Fibroblast of lung (primary cell): ENCODE data around the gene LIAS. TPM values are rescaled to one million over a fixed set of nuclear protein-coding genes. Genes with fewer than 3 reads are reported as not detected.

ENCODE experiments used
- DNase-seq, 2 donors: peaks; one replicate each; pipeline versions ENCODE4 v3.0.0 to v3.0.0-alpha.2; 2010; ENCODE audit warnings: low read depth in 2 of 2
- H2AFZ ChIP-seq: 2 replicates; pipeline ENCODE4 v1.5.1; 2012; ENCODE audit warnings: low read length, control low read depth, inconsistent platforms
- H3K27ac ChIP-seq: 2 replicates; pipeline ENCODE4 v1.5.1; 2011; ENCODE audit warnings: low read length, control low read depth; ENCODE audit not compliant: insufficient read depth
- H3K27me3 ChIP-seq: 2 replicates; pipeline ENCODE4 v1.5.1; 2011; ENCODE audit warnings: mild to moderate bottlenecking, low read length; ENCODE audit not compliant: control insufficient read depth, insufficient read depth
- H3K36me3 ChIP-seq: 2 replicates; pipeline ENCODE4 v1.5.1; 2011; ENCODE audit warnings: low read length; ENCODE audit not compliant: control insufficient read depth, insufficient read depth
- H3K4me1 ChIP-seq: 2 replicates; pipeline ENCODE4 v1.5.1; 2011; ENCODE audit warnings: low read length; ENCODE audit not compliant: control insufficient read depth, insufficient read depth; ENCODE audit errors: extremely low read depth
- H3K4me2 ChIP-seq: 2 replicates; pipeline ENCODE4 v1.5.1; 2011; ENCODE audit warnings: low read length, control low read depth; ENCODE audit not compliant: insufficient read depth; ENCODE audit errors: extremely low read depth
- H3K4me3 ChIP-seq, 4 experiments: fragments of 200-600 bp in 1 of 4; sonication (generic) in 1 of 4; replicated peaks in 1 of 4; 2 replicates each; pipeline ENCODE4 v1.5.1; 2011 to 2016; ENCODE audit warnings: low read length in 4 of 4, low read depth in 3 of 4, mild to moderate bottlenecking in 3 of 4, control low read depth in 2 of 4, inconsistent platforms in 1 of 4, mixed read lengths in 1 of 4; ENCODE audit not compliant: insufficient read depth in 1 of 4; ENCODE audit errors: control extremely low read depth in 1 of 4
- H3K79me2 ChIP-seq: 2 replicates; pipeline ENCODE4 v1.5.1; 2012; ENCODE audit warnings: mild to moderate bottlenecking, low read length, inconsistent platforms; ENCODE audit not compliant: control insufficient read depth, insufficient read depth
- H3K9ac ChIP-seq: 2 replicates; pipeline ENCODE4 v1.5.1; 2011; ENCODE audit warnings: mild to moderate bottlenecking, low read length, control low read depth; ENCODE audit not compliant: insufficient read depth
- H3K9me3 ChIP-seq: 2 replicates; pipeline ENCODE4 v1.5.1; 2012; ENCODE audit warnings: low read depth, low read length; ENCODE audit not compliant: control insufficient read depth, insufficient read depth
- H4K20me1 ChIP-seq: 2 replicates; pipeline ENCODE4 v1.5.1; 2011; ENCODE audit warnings: low read length; ENCODE audit not compliant: control insufficient read depth, insufficient read depth; ENCODE audit errors: extremely low read depth
- EZH2 ChIP-seq: IDR thresholded peaks from 2 replicates; pipeline ENCODE4 v1.5.1; 2012; ENCODE audit warnings: low read length, control low read depth, mild to moderate bottlenecking; ENCODE audit errors: missing control alignments
- polyA plus RNA-seq, 2 donors: library from polyadenylated mRNA; depleted of rRNA in 1 of 2; stranded (reverse) in 1 of 2; unstranded in 1 of 2; fragments of >200 nt; gene quantifications; 2 replicates each; pipeline ENCODE4 v1.2.1, GENCODE V29; 2011 to 2012; ENCODE audit warnings: missing spikeins in 1 of 2
- total RNA-seq: library from RNA; depleted of rRNA; stranded (reverse); fragments of >200 nt; gene quantifications from 2 replicates; pipeline ENCODE4 v1.2.1, GENCODE V29; 2014
- TF ChIP-seq, protein P1 (sequence below), 2 donors: IDR thresholded peaks in 1 of 2; conservative IDR thresholded peaks in 1 of 2; 1 replicate in 1 of 2; 2 replicates in 1 of 2; pipeline ENCODE4 v1.5.1; 2011 to 2012; ENCODE audit warnings: low read length in 2 of 2, control low read depth in 1 of 2, inconsistent platforms in 1 of 2, low read depth in 1 of 2, mild to moderate bottlenecking in 1 of 2

The LIAS gene
- total and polyA plus RNA-seq, 2 donors (not counting 1 experiment from before 2014, with no cell fraction given): 7.1 to 8.6 TPM

DNA sequence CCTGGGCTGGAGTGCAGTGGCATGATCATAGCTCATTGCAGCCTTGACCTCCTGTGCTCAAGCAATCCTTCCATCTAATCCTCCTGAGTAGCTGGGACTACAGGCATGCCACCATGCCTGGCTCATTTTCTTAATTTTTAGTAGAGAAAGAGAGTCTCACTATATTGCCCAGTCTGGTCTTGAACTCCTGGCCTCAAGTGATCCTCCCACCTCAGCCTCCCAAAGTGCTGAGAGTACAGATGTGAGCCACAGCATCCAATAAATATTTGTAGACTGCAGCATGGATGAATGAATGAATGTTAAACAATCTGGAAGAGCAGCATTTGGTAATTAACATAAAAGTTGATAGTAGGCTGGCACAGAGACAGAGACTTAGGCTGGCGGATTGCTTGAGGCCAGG is 32.1 kb upstream of the LIAS start:
- TF ChIP-seq EZH2: no peak
- TF ChIP-seq, protein P1, sequence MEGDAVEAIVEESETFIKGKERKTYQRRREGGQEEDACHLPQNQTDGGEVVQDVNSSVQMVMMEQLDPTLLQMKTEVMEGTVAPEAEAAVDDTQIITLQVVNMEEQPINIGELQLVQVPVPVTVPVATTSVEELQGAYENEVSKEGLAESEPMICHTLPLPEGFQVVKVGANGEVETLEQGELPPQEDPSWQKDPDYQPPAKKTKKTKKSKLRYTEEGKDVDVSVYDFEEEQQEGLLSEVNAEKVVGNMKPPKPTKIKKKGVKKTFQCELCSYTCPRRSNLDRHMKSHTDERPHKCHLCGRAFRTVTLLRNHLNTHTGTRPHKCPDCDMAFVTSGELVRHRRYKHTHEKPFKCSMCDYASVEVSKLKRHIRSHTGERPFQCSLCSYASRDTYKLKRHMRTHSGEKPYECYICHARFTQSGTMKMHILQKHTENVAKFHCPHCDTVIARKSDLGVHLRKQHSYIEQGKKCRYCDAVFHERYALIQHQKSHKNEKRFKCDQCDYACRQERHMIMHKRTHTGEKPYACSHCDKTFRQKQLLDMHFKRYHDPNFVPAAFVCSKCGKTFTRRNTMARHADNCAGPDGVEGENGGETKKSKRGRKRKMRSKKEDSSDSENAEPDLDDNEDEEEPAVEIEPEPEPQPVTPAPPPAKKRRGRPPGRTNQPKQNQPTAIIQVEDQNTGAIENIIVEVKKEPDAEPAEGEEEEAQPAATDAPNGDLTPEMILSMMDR (conservative IDR thresholded peaks at IDR 0.05 in 1 of 2, IDR thresholded peaks at IDR 0.05 in 1 of 2; ENCODE audit: low read depth in 1 of 2, low read length in 2 of 2): no peak
- no peak overlapping the region for H3K9ac ChIP-seq

GRCh38 chr4:39427520-39428114 is 31.2 kb upstream of the LIAS start:
- Histone ChIP-seq H3K9ac (no peak overlapping the region), H4K20me1 (no peaks in the 10 kb centered on the region), H3K4me1 (no peaks in the 10 kb centered on the region), H3K9me3 (no peaks in the 10 kb centered on the region), H3K27ac (no peak overlapping the region), H3K36me3 (no peaks in the 10 kb centered on the region), H3K79me2 (no peaks in the 10 kb centered on the region), H2AFZ (no peak overlapping the region), H3K27me3 (no peaks in the 10 kb centered on the region), H3K4me2 (no peak overlapping the region), H3K4me3 (no peak overlapping the region)
- DNase-seq: no peak
- TF ChIP-seq, protein P1 (conservative IDR thresholded peaks at IDR 0.05 in 1 of 2, IDR thresholded peaks at IDR 0.05 in 1 of 2; ENCODE audit: low read depth in 1 of 2, low read length in 2 of 2): no peak
- no peak for TF ChIP-seq EZH2

More for the DNA sequence above, 32.1 kb upstream of the LIAS start:
- Histone ChIP-seq H3K4me1 (no peaks in the 10 kb centered on the region), H3K9me3 (no peaks in the 10 kb centered on the region), H3K36me3 (no peaks in the 10 kb centered on the region), H3K4me3 (no peak overlapping the region), H3K27ac (no peak overlapping the region), H3K79me2 (no peaks in the 10 kb centered on the region), H3K27me3 (no peaks in the 10 kb centered on the region), H2AFZ (no peak overlapping the region), H4K20me1 (no peaks in the 10 kb centered on the region), H3K4me2 (no peak overlapping the region)
- DNase-seq: no peak

GRCh38 chr4:39429476-39430334 is 29.2 kb upstream of the LIAS start:
- Histone ChIP-seq H2AFZ (no peak overlapping the region), H3K9ac (no peak overlapping the region), H3K4me1 (no peaks in the 10 kb centered on the region), H4K20me1 (no peaks in the 10 kb centered on the region), H3K27me3 (no peaks in the 10 kb centered on the region), H3K4me3 (no peak overlapping the region), H3K79me2 (no peaks in the 10 kb centered on the region), H3K4me2 (no peak overlapping the region), H3K9me3 (no peaks in the 10 kb centered on the region), H3K27ac (no peak overlapping the region), H3K36me3 (no peaks in the 10 kb centered on the region)
- no peak for DNase-seq
- TF ChIP-seq EZH2: no peak
- TF ChIP-seq, protein P1 (conservative IDR thresholded peaks at IDR 0.05 in 1 of 2, IDR thresholded peaks at IDR 0.05 in 1 of 2; ENCODE audit: low read depth in 1 of 2, low read length in 2 of 2): no peak
